GM21526 (cell line): ENCODE data around the gene PGD.
"Not testable (repeated sequence)": the region's sequence is repeated elsewhere in the genome, so short reads cannot be mapped to it uniquely, and the experiment has no call there.

Source experiments
- ATAC-seq: cut with Tn5 transposase; IDR thresholded peaks from one replicate; pipeline ENCODE4 v1.9.1; 2021; ENCODE audit warnings: moderate library complexity; ENCODE audit not compliant: unreplicated experiment, low FRiP score

The PGD gene

DNA sequence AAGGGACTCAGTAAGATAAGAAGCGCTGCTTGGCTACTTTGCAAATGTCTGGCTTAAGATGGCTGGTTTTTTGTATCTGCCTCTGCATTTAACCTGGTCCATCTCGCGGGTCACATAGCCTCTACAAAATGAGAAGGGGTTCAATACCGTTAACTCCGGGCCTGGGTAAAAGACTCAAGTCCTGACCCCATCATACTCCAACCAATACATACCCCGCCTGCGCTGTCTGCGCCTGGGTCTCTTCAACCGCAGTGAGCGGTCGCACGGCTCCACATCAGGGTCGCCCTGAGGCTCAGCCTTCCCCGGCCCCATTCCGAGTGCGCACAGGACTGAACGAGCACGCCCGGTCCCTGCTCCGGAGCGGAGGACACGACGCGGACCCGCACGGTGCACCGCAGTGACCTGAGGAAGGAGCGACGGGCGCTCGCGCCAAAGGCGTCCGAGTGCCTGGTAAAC is 558 bp upstream of the PGD start:
- ATAC-seq: no peak

DNA sequence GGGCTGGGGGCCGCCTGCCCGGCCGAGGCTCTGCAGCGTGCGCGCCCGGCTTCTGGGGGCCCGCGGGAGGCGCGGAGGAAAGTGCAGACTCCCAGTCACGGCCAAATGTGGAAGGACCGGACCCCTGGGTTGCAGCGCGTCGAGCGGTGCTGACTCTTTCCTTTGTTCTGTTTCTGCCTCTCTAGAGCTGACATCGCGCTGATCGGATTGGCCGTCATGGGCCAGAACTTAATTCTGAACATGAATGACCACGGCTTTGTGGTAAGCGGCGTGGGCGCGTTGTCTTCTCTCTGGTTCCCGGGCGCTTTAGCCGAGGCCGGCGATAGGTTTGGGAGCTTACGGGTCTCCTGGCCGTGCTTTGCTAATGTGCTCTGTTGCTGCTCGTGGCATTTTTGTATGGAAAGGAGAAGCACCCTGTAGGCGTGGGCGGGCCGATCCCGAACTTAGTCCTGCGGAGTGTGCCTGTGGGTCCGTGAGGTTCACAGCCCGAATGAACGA is 629 bp downstream of the PGD start:
- ATAC-seq: no peak

DNA sequence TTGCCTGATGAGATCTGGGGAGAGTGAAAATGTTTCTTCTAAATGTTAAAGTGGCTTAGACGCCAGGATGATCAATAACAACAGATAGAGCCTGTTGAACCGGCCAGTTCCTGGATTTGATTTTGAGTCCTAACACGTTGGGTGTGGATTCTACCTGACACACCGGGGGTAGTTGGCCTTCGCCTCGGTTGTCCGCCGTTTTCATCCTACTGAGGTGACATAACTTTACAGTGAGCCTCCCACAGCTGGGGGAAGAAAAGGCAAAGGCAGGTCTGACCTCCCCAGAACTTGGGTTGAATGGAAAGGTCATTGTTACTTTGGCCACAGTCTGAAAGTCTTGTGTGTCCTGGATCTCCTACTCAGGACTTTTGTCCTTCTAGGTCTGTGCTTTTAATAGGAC is 1.1 kb downstream of the PGD start:
- ATAC-seq: no peak

DNA sequence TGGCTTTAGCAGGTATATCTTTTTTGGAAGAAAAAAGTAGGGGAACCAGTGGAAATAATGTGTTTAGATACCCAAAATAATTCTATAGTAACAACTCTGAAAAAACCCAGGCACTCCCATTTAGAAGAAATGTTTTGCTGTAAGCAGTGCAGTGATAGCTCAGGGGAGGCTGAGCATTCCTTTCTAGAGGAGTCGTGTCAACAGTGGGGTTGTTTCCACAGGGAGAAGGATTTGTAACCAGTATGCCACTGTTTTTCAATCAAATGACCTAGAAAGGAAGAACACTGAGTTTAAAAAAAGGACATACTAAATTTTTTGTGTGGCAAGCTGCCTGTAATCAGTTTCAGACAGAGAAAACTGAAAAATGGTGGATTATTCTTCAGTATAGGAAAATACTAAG is 2.4 kb downstream of the PGD start:
- ATAC-seq: no peak

DNA sequence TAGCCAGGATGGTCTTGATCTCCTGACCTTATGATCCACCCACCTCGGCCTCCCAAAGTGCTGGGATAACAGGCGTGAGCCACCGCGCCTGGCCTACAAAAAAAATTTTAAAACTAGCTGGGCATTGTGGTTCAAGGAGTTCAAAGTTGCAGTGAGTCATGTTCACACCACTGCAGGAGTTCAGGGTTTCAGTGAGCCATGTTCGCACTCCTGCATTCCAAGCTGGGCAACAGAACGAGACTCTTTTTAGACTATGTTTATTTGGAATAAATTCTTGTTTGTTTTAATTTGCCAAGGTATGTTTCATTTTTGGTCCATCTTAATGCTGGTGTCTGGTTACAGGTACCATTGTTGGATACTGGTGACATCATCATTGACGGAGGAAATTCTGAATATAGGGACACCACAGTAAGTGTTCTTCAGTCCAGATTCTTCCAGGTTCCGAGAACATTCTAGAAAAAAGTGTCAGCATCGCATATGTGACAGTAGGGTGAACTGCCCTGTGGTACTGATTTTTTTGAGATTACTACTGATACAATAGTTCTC is 3.9 kb downstream of the PGD start:
- no peak for ATAC-seq

DNA sequence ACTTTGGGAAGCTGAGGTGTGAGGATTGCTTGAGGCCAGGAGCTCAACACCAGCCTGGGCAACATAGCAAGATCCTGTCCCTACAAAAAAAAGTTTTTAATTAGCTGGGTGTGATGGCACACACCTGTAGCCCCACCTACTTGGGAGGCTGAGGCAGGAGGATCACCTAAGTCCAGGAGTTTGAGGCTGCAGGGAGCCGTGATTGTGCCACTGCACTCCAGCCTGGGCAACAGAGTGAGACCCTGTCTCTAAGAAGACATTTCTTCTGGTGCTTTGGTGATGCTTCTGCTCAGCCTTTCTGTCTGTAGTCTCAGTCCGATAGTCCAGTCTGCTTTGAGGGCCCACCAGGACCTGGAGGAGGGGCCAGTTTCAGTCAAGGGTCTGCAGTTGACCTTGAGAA is 8.3 kb downstream of the PGD start:
- ATAC-seq: no peak

DNA sequence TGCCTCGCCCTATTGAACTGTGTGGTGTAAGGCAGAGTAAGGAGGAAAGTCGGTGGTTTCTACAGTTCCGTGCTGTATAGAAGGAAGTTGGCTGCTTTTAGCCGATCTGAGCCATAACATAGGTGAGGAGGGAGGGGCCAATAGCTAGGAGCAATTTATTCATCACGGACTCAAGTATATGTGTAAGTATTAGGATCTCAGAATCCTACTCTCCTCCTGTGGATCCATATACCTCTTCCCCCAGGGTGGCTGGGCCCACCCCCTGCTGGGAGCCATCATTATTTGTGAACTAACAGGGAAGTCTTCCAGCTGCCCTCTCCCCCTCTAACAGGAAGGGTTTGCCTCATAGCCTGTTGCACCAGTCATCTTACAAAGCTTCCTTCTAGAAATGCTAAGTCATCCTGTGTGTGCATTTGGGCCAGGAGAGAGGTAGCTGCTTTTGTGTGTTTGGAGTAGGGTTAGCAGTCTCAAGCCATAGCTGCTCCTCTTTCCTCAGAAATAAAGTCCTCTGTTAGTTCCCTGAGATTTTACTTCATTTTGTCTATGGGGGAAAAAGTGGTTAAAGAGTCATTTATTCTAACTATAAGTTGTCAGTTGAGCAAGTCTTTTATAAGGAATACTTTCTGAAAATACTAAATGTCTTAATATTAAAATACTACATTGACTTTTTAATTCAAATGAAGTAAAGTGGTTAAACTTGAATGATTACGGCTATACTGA is 16.5 kb downstream of the PGD start:
- no peak for ATAC-seq

DNA sequence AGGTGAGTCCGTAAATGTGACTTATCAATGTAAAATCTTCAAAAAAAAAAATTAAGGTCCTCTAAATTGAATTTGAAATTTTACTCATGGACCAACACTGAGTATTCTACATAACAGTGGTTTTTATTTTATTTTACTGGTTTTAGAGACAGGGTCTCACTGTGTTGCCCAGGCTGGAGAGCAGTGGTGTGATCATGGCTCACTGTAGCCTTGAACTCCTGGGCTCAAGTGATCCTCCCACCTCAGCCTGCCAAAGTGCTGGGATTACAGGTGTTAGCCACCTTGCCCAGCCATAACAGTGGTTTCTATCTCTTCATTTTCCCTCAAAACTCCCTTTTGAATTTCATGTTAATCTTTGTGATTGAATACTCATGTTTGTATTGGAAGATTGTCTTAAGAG is 17.1 kb downstream of the PGD start:
- not testable (repeated sequence) for ATAC-seq

DNA sequence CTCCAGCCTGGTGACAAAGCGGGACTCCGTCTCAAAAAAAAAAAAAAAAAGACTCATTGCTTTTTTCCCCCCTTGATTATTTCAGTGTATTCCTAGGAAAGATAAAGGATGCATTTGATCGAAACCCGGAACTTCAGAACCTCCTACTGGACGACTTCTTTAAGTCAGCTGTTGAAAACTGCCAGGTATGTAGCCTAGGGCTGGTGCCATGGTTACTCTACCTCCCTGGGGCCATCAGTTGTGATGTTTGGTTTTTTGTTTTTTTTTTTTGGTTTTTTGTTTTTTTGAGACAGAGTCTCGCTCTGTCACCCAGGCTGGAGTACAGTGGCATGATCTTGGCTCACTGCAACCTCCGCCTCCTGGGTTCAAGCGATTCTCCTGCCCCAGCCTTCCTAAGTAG is 19.9 kb downstream of the PGD start:
- ATAC-seq: not testable (repeated sequence)

DNA sequence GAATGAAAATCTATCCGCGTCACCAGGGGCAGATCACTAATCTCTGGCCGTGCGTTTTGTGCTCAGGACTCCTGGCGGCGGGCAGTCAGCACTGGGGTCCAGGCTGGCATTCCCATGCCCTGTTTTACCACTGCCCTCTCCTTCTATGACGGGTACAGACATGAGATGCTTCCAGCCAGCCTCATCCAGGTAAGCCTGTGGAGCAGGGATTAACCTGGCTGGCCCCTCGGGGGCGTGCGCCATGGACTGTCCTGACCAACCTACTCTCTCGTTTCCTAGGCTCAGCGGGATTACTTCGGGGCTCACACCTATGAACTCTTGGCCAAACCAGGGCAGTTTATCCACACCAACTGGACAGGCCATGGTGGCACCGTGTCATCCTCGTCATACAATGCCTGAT is 20.5 kb downstream of the PGD start:
- no peak for ATAC-seq

DNA sequence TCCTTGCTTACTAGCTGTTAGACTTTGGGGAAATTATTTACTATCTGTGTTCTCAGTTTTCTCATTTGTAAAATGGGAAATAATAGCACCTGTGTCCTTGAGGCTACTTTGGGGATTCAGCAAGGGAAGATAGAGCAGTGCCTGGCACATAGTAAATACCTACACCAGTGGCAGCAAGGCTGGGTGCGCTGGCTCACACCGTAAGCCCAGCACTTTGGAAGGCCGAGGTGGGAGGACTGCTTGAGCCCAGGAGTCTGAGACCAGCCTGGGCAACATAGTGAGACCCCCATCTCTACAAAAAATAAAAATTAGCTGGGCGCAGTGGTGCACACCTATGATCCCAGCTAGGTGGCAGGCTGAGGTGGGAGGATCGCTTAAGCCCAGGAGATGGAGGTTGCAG is 22.8 kb downstream of the PGD start:
- no peak for ATAC-seq

DNA sequence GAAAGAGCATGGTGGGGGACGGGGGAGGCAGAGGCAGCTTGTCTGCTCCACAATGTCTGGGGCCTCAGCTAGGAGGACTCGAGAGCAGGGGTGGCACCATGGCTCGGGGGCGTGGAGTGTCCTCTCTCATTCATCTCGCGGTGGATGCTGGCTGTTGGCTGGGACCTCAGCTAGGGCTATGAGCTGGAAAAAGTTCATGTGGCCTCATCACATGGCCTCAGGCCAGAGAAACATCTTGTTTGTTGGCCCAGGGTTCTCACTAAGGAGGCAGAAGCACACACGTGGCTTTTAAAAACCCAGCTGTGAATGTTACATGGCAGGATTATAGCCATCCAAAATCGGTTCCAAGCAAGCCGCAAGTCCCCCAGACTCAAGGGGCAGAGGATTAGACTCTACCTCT is 25.2 kb downstream of the PGD start:
- no peak for ATAC-seq

DNA sequence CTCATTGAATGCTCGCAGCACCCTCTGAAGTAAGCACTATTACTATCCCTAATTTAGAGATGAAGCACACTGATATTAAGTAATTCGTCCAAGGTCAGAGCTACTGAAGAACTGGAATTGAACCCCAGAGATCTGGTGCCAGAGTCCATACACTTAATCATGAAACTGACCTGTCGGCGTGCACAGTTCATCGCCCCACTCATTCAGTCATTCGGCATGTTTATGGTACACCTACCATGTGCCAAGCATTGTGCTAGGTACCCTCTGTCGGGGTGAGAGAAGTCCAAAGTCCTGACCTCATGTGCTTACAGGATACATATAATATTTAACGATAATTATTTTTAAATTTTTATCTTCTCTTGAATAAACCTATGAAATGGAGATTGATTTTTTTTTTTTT is 25.8 kb downstream of the PGD start:
- no peak for ATAC-seq

DNA sequence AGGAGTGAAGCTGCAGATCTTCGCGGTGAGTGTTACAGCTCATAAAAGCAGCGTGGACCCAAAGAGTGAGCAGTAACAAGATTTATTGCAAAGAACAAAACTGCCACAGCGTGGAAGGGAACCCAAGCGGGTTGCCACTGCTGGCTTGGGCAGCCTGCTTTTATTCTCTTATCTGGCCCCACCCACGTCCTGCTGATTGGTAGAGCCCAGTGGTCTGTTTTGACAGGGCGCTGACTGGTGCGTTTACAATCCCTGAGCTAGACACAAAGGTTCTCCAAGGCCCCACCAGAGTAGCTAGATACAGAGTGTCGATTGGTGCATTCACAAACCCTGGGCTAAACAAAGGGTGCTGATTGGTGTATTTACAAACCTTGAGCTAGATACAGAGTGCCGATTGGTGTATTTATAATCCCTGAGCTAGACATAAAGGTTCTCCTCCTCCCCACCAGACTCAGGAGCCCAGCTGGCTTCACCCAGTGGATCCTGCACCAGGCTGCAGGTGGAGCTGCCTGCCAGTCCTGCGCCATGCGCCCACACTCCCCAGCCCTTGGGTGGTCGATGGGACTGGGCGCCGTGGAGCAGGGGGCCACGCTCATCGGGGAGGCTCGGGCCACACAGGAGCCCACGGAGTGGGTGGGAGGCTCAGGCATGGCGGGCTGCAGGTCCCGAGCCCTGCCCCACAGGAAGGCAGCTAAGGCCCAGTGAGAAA is 27.1 kb downstream of the PGD start:
- not testable (repeated sequence) for ATAC-seq

DNA sequence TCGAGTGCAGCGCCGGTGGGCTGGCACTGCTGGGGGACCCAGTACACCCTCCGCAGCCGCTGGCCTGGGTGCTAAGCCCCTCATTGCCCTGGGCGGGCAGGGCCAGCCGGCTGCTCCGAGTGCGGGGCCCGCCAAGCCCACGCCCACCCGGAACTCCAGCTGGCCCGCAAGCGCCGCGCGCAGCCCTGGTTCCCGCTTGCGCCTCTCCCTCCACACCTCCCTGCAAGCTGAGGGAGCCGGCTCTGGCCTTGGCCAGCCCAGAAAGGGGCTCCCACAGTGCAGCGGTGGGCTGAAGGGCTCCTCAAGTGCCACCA is 27.6 kb downstream of the PGD start:
- not testable (repeated sequence) for ATAC-seq

DNA sequence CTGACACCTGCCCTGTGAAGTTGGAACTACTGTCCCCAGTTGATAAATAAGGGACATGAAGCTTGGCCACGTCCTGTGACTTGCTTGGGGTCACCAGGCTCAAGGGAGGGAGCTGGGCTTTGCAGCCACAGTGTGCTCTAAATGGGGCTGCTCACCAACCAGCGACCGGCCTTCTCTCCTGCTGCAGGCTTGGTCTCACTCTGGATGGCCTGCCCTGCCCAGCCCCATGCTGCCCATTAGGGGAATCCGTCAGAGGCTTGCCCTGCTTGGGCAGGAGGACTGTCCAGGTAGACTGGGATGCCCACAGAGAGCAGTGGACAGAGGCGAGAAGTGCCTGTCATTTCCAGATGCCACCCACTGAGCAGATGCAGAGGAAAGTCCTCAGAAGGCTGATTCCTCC is 30.1 kb downstream of the PGD start:
- no peak for ATAC-seq

DNA sequence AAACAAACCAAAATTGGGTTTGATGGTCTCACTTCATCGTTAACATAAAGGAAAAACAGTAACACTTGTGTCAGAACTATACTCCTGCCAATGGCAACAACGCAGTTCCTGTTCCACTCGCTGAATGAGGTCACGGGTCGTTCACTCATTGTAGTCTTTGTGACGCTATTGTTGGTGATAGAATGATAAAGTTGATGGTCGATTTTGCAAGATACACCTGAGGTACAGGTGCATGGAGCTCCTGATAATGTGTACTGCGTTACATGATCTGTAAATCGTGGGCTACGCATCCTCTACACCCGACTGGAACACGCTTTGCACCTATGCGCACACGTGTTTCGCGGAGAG is 31.0 kb downstream of the PGD start:
- ATAC-seq: peak; percentile 12

DNA sequence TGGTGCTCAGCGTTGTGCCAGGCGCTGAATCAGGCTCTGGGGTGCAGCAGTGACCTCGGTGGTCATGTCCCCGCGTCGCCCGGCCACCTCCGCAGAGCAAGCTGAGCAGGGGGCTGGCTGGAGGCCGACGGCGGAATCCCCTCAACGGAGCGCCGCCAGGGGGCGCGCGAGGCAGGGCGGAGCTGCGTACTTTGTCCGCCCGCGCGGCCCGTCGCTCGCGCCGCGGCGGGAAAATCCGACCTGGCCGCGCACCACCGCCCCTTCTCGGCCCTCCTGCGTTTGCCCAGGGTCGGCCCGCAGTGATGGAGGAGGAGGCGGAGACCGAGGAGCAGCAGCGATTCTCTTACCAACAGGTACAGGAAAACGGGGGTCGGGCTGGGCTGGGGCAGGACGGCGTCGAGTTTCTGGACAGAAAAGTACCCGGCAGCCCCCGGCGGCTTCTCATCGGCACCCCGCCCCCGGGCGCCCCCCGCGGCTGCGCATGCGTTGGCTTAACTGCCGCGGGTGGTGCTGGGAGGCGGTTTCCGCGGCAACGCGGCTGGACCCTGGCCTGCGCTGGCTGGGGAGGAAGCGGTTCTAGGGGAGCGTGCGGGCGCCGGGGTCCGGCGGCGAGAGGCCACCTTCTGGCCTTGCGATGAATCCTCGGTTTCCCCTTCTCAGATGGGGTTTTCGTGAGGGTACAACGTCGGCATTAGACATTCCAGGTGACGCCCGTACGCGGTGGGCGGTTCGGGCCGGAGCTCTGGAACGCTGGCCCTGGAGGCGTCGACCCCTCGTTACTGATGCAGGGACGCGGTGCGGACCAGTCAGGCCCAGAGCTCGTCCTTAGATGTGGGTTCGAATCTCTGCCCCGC is 31.6 kb downstream of the PGD start, which contains the start of gene CENPS:
Gene CENPS, plus strand, starts transcription at position 218 of the 854 bp plus-strand sequence. Its CDS starts 85 bp downstream, at position 303.
- ATAC-seq: peak; percentile 71

DNA sequence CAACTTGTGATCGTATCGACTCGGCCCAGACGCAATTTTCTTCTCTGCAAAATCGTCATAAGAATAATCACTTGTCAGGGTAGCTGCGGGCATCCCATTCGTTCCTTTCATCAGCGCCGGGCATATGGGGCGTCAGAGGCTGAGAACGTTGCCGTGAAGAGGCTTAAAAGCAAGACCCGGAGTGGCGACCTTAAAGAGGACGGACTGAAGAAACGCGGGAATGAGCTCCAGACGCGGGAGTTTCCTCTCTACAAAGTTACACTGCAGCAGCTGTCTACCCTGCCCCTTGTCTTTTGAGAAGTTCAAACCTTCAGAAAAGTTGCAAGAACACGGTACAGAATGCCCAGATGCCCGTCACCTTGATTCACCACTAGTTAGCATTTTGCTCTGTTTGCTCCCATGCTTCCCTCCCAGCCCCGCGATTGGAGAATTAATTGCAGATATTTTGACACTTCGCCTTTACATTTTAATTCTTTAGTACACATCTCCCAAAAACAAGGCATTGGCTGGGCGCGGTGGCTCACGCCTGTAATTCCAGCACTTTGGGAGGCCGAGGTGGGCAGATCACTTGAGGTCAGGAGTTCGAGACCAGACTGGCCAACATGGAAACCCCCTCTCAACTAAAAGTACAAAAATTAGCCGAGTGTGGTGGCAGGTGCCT is 32.3 kb downstream of the PGD start:
- no peak for ATAC-seq

DNA sequence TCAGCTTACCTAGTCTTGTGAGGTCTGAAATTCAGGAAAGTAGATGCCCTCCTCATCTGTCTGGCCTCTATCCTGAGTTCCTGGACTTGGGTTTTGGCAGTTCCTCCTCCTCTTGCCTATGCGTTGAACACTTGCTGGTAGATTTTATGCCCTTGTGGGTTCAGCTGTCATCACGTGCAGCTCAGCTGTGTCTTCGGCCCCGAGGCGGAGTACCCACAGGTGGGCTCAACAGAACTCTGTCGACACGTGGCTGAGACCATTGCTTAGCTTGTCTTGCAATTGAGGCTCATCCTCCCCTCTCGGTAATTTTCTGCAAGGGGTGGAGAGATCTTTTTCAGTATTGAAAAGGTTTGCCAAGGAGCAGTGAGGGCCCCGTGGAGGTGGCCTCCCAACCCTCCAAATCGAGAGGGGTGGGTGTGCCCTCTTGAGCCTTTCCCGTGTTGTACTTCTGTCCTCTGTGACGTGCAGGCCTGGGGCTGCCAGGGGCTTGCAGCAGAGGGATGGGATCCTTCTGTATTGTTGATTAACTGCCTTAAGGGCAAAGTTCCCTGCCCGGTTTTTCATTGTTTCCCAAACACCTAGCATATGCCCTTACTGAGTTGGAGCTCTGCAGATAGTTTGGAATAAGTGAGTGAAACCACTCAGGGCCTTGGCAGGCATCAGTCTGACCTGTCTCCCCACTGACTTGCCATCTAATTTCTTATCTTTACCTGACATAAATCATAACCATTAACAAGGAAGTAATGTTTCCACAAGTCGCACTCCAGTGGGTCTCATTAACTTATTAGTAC is 34.2 kb downstream of the PGD start:
- ATAC-seq: no peak
